HG03558 (cell line): ENCODE measurements around the gene PTPRD.

Source experiments
- ATAC-seq: cut with Tn5 transposase; IDR thresholded peaks from one replicate; pipeline ENCODE4 v1.9.1; 2021; ENCODE audit warnings: moderate number of reproducible peaks; ENCODE audit not compliant: unreplicated experiment; ENCODE audit errors: extremely low read depth

The PTPRD gene

DNA sequence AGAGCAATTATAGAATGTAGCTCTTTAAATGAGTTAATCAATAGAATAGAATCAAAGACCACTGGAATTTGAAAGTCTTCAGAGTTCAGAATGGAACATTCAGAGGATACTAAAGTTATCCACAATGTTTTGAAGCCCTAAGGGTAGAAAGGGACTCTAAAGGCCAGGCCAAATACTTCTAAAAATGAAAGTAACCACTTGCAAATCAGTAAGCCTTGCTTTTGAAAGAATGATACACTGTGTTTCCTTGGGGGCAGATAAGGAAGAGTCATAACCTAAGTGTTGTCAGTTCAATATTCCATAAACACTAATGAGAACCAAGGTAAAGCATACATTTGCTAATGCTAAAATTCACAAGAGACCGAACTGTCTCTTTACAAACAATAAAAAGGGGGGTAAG is 813.5 kb downstream of the PTPRD start:
- ATAC-seq: no peak

DNA sequence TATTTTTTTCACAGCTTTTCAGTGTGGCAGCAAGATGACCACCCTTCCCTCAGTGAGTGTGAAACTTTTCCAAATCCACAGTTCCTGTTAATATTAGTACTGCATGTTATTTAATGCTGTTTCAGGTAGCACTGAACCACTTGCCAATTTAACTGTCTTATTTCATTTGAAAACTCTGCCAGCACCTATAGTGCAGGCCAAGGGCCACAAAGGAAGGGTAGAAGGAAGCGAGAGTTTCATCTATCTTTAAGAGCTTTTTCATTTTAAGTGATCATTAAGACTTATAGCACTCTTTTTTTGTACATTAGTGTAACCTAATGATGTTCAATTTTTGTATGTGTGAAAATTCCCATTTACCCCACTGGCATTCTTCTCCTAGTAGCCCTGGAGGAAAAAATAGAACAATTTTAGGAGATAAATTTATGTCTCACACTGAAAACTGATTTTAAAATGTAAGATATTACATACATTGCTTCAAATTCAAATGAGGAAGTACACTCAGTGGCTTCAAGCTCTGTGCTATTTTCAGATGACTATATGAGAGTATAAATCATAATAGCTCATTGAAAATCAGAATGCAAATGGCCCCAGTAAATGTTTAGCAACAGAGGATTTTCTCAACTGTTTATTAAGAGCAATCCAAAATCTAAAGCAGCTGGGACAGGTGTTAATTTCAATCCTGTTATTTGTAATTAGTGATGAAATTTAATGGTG is 820.5 kb downstream of the PTPRD start:
- ATAC-seq: no peak

DNA sequence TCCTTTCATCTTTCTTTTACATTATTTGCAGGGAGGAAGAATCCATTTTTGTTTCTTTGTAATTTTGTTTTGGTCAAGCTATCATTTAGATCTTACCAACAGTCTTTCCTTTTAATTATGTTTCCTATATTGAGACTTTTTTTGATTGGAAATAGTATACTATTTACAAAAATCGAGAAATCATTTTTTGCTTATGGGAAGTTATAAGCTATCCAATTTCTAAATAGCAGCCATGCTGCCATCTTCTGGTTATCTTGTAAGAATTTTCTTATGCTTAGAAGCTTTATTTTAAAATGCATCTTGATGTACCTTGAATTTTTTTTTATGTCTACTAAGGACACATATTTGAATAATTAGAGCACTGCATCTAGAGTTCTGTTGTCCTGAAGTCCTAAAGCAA is 821.2 kb downstream of the PTPRD start:
- ATAC-seq: no peak

GRCh38 chr9:9790216-9790872 is 822.5 kb downstream of the PTPRD start:
- no peak for ATAC-seq

- no peak for ATAC-seq
These were observed 829.1 kb downstream of the PTPRD start for GRCh38 chr9:9783711-9784110.

DNA sequence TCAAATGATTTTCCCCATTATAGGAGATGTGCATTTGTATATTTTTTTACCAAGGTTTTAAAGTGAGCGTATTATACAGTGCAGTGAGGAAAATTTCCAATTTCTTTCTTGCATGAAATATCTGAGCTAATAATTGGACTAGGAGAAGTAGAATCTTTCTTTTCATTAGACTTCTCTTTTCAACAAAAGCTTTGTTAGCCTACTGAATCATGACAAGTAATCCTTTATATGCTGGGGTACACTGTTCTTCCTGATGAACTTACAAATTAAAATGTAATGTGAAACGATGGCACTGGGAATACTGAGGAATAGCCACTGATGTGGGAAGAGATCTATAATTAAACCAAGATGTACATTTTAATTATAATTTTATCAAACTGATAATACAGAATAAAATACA is 829.6 kb downstream of the PTPRD start:
- ATAC-seq: no peak

GRCh38 chr9:9778293-9778692 is 834.5 kb downstream of the PTPRD start:
- no peak for ATAC-seq

GRCh38 chr9:9774471-9774870 is 838.3 kb downstream of the PTPRD start:
- ATAC-seq: no peak

DNA sequence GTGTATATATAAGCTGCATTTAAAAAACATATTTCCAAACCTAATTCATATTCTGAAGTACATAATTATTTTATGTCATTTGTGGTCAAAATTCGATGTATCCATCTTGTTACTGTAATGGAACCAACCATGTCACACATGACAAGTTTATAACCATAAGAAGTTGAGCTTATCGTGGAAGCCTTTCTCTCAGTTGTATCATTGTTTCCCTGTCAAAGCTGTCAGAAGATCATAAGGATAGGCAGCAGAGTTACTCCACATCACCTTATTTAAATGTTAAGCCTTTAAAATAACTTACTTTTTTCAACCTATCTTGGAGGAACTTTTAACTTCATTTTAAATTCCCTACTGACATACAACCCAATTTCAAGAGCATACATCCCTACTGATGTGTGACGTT is 841.5 kb downstream of the PTPRD start:
- no peak for ATAC-seq

DNA sequence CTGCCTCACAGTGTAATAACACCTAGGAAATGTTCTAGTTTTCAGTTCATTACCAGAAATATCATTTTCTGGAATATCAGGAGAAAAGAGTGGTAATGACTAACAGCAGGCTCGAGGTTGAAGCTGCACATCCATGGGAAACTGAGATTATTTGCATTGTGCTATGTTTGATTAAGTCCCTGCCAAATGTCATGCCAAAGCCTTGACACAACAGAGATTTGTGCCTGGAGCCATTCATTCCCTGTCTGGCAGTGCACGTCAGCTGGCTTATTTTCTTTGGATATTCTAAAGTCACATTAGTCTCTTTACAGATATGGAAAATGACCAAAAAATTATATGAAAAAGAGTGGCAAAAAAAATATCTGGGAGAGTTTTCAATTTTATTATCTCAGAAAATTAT is 848.0 kb downstream of the PTPRD start:
- no peak for ATAC-seq

GRCh38 chr9:9754186-9754585 is 858.6 kb downstream of the PTPRD start:
- ATAC-seq: no peak

GRCh38 chr9:9753266-9753665 is 859.5 kb downstream of the PTPRD start:
- ATAC-seq: no peak

GRCh38 chr9:9752722-9753121 is 860.1 kb downstream of the PTPRD start:
- ATAC-seq: no peak

- no peak for ATAC-seq
These were observed 860.8 kb downstream of the PTPRD start for GRCh38 chr9:9751996-9752395.

- no peak for ATAC-seq
These were observed 862.1 kb downstream of the PTPRD start for GRCh38 chr9:9750719-9751118.

DNA sequence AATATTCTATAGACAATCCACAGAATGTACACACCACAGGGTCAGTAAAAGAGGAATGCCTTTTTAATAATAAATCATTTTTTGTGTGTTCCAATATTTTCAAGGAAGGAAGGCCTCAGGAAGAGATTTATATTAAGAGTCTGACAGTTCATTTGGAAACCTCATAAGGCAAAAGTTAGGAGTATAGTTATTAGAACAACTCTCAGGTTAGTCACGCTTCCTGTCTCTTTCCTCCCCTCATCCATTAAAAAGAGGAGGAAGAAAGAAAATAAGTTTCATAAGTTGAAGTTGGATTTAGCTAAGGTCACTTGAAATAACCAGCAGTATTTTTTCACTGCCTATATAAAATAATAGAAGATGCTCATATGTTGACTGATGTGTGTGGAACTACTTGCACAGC is 863.2 kb downstream of the PTPRD start:
- ATAC-seq: no peak

DNA sequence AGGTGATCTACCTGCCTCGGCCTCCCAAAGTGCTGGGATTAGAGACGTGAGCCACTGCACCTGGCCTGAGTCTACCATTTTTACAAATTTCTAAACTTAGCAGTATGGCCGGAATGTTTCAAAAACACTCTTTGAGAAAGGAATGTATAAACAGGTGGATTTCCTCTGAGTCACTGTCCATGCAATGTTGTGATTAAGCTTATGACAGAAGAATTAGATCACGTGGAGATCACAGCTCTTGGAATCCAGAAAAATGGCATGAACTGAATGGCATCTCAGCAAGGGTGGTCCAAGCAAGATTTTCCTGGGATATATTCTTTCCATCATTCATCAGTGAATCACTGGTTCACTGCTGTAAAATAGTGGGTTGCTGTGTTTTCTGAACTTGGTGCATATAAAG is 865.0 kb downstream of the PTPRD start:
- no peak for ATAC-seq

DNA sequence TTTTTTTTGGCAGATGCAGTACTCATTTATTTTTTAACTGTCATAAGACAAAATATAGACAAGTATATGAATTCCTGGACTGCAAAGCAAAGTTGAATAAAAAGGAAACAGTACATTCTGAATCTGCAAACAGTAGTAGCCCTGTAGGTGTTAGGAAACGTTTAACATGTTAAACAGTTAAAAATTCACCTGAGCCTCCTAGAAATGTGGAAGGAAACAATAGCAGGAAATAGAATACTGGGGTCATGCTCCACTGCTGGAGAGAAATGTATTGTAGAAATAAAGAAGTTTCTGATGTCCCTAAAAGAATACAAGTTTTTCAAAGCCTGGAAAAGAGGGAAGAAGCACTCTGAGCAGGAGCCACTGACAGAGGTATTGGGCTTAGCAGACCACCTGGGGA is 866.0 kb downstream of the PTPRD start:
- no peak for ATAC-seq

DNA sequence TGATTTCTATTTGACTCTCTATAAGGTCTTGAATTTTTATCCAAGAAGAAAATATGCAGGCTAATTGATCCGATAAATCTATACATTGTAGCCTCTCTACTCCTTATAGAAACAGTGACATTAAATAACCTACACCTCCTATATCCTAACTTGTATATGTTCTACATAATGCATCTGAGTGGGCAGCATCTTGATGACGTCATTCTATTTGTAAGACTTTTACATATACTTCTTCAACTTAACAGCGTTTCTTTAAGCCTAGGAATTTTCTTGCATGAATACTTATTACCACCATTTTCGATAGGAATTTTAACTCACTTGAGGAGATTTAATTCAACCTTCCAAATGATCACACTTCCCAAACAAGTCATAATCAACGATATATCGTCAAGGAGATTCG is 869.0 kb downstream of the PTPRD start:
- ATAC-seq: no peak

DNA sequence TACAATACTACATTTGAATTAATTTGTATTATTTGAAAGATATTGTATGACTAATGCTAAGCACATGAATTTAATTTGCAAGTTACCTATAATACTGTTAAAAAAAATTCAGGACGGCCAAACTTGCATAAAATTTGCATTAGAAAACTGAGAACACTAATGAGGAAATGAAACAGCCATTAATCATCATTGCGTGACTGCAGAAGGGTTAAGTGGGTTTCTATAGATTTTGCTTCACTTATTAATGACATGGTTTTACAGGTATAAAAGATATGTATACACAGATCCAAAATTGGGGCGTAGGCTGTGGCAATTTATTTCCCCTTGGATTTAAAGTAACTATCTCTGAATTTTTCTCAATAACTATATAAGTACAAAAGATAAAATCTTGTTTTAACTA is 882.6 kb downstream of the PTPRD start:
- ATAC-seq: no peak

DNA sequence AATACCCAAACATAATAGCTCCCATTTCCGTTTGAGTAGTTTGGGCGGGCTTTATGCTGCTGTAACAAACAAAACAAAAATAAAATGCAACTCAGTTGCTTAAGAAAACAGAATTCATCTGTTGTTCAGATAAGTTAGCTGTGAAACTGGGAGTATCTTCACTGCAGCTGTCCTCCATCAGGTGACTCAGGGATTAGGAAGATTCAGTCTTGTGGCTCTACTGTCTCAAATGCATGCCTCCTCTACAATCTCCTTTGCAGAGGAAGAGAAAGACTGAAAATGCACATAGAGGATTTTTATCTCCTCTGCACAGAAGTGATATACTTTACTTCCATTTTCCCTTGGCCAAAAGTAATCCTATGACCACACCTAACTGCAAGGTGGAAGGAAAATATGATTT is 883.7 kb downstream of the PTPRD start:
- ATAC-seq: no peak
